ENCODE measurements around the gene TRIP13. TPM values are rescaled to one million over a fixed set of nuclear protein-coding genes. Genes with fewer than 3 reads are reported as not detected.
A peak's percentile ranks its signal among the peaks of the same experiment; 100 is the strongest.

The TRIP13 gene
- total and polyA plus RNA-seq, 2 of the 4 experiments (the other 2 are of a cell fraction): 17.1 to 35.5 TPM

GRCh38 chr5:873328-873727 lies 19.4 kb upstream of the TRIP13 start:
- H3K9me3 ChIP-seq (ENCODE audit: control insufficient read depth, insufficient read depth, low read length): no peaks in the 10 kb centered on the region
- ATAC-seq (ENCODE audit: low read depth): no peak
- TF ChIP-seq MXI1 (IDR thresholded peaks at IDR 0.05; ENCODE audit: borderline replicate concordance, low read depth, low read length) (no peak), CTCF (conservative IDR thresholded peaks at IDR 0.05; ENCODE audit: low read depth, low read length) (no peak), FOS (IDR thresholded peaks at IDR 0.05; ENCODE audit: low read depth, low read length) (no peak), POLR2A (IDR thresholded peaks at IDR 0.05; ENCODE audit: low read depth, low read length) (no peak), ELK1 (IDR thresholded peaks at IDR 0.05; ENCODE audit: borderline replicate concordance, low read depth, low read length) (no peak), RCOR1 (IDR thresholded peaks at IDR 0.05; ENCODE audit: insufficient replicate concordance, low read length) (no peak), CHD1 (IDR thresholded peaks at IDR 0.05; ENCODE audit: low read depth, low read length) (no peak), CEBPB (IDR thresholded peaks at IDR 0.05; ENCODE audit: low read depth, low read length) (no peak), USF2 (IDR thresholded peaks at IDR 0.05; ENCODE audit: low read depth, low read length) (no peak), MAZ (IDR thresholded peaks at IDR 0.05; ENCODE audit: borderline replicate concordance, low read depth, low read length) (no peak), MAFK (IDR thresholded peaks at IDR 0.05; ENCODE audit: low read depth, low read length) (no peak), RFX5 (IDR thresholded peaks at IDR 0.05; ENCODE audit: low read depth, low read length) (no peak), BHLHE40 (IDR thresholded peaks at IDR 0.05; ENCODE audit: low read depth, low read length) (no peak)
- peak overlapping the region; percentile 2 for H2AFZ ChIP-seq (replicated peaks; ENCODE audit: low read length, poor library complexity)
- peaks cover 0 to 8% of the 10 kb centered on the region in 2 experiments; a peak in 3 of 4 replicates for H3K79me1 ChIP-seq (ENCODE audit: low read depth in 1 of 2, low read length in 2 of 2)
- in situ Hi-C loops (cut with MboI; ENCODE audit: low sequenced_read_pairs): no loop called here
- no peak overlapping the region for H3K4me2 ChIP-seq (ENCODE audit: low read depth, low read length)
- H3K27ac ChIP-seq (ENCODE audit: insufficient read depth, low read length): no peak overlapping the region
- no peak overlapping the region for H3K18ac ChIP-seq (ENCODE audit: low read depth, low read length)
- no peaks in the 10 kb centered on the region for H3K27me3 ChIP-seq (ENCODE audit: control insufficient read depth, insufficient read depth, low read length)
- H3K9me1 ChIP-seq (ENCODE audit: insufficient read depth, low read length): no peaks in the 10 kb centered on the region
- no peak overlapping the region for H2BK120ac ChIP-seq (ENCODE audit: low read depth, low read length)
- no peak overlapping the region for H3K14ac ChIP-seq (replicated peaks; ENCODE audit: low read depth, low read length)
- no peak overlapping the region for H3K23ac ChIP-seq (ENCODE audit: low read depth, low read length)
- H3K56ac ChIP-seq (ENCODE audit: extremely low read depth, insufficient read depth, low read length): no peak overlapping the region
- H3K9ac ChIP-seq (ENCODE audit: low read depth, low read length): no peak overlapping the region
- peaks cover 3% of the 10 kb centered on the region; the same call in 1 of the 2 replicates for H4K20me1 ChIP-seq (ENCODE audit: insufficient read depth, low read length)
- WGBS, 2 experiments (ENCODE audit: extremely low coverage in 2 of 2, insufficient read length in 1 of 2): 86% methylated on average over 7 of the region's 8 CpGs; no CpG with 5 or more reads in 1 of the 2 experiments
- H3K4ac ChIP-seq (ENCODE audit: low read depth, low read length): no peak overlapping the region
- no TSS peak for BruUV-seq (replicated peaks)
- H2AK9ac ChIP-seq (replicated peaks; ENCODE audit: low read depth, low read length, poor library complexity): no peak overlapping the region
- CTCF ChIA-PET: no interaction called here
- POLR2A ChIA-PET (ENCODE audit: unreplicated experiment): no interaction called here
- H2BK20ac ChIP-seq (ENCODE audit: low read depth, low read length): no peak overlapping the region
- H3K4me1 ChIP-seq (ENCODE audit: control insufficient read depth, insufficient read depth, low read length): no peaks in the 10 kb centered on the region
- no peak overlapping the region for H2BK15ac ChIP-seq (ENCODE audit: low read depth, low read length)
- H3K4me3 ChIP-seq (ENCODE audit: insufficient read depth, low read depth, low read length): no peak overlapping the region
- no peak overlapping the region for H4K8ac ChIP-seq (ENCODE audit: low read depth in 2 of 2, low read length in 2 of 2)
- intact Hi-C loops (cut with micrococcal nuclease): no loop called here
- no peak overlapping the region for H4K91ac ChIP-seq (ENCODE audit: insufficient read depth, low read depth, low read length)
- peaks cover 75% of the 10 kb centered on the region for H3K36me3 ChIP-seq (ENCODE audit: control insufficient read depth, insufficient read depth, low read length)
- dilution Hi-C loops (cut with HindIII; ENCODE audit: low sequenced_read_pairs, unreplicated experiment): no loop called here
- no peak overlapping the region for H4K5ac ChIP-seq (ENCODE audit: low read depth, low read length)
- DNase-seq: no peak
- no peak overlapping the region for H2AK5ac ChIP-seq (ENCODE audit: low read depth, low read length)
- no peak overlapping the region for H2BK5ac ChIP-seq (ENCODE audit: low read depth, low read length, poor library complexity, severe bottlenecking)

Measured in IMR-90 (cell line).